LHCN-M2 (cell line): Measurements from ENCODE around the gene PUM2. TPM values are rescaled to one million over a fixed set of nuclear protein-coding genes. Genes with fewer than 3 reads are reported as not detected.
"Not testable (repeated sequence)": the region's sequence is repeated elsewhere in the genome, so short reads cannot be mapped to it uniquely, and the experiment has no call there.

Experiments used
- DNase-seq: peaks from one replicate; pipeline ENCODE4 v3.0.0-alpha.2; 2012; ENCODE audit warnings: low read depth
- total RNA-seq: library from RNA; depleted of rRNA; stranded (reverse); fragments of >200 nt; gene quantifications from 2 replicates; pipeline ENCODE4 v1.2.3, GENCODE V29; 2014

Gene PUM2
- total RNA-seq, 1 experiment from 2014 or later = 27.4 TPM

DNA sequence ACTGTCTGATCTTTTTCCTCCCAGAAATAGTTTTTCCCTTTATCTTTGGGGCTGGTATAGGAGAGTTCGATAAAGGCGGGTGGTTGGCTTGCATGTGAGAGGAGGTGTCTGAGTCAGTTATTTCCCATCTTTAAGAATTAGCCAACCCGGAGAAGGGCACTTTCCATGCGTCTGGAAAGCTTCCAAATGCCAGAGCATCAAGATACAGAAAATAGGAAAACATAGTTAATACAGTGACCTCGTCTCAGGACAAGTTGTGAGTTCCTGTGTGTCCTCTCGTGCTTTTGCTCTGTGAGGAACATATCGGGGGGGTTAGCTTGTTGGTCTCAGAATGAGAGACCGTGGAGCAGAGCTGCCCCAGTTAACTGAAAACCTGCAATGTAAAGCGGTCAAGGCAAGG is 18.7 kb upstream of the PUM2 start:
- DNase-seq = no peak

DNA sequence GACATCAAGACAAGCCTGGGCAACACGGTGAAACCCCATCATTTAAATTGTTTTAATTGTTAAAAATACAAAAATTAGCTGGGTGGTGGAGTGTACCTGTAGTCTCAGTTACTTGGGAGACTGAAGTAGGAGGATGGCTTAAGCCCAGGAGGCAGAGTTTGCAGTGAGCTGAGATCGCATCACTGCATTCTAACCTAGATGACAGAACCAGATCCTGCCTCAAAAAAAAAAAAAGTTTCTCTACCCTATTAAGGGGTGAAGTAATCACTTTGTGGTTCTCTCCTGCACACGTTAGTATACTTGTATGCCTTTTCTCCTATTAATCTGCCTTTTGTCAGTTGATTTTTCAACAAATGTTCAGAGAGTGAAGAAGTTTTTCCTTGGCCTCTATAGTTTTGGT is 18.1 kb upstream of the PUM2 start:
- DNase-seq = no peak

GRCh38 chr2:20367929-20368328 is 17.3 kb upstream of the PUM2 start:
- DNase-seq = not testable (repeated sequence)

DNA sequence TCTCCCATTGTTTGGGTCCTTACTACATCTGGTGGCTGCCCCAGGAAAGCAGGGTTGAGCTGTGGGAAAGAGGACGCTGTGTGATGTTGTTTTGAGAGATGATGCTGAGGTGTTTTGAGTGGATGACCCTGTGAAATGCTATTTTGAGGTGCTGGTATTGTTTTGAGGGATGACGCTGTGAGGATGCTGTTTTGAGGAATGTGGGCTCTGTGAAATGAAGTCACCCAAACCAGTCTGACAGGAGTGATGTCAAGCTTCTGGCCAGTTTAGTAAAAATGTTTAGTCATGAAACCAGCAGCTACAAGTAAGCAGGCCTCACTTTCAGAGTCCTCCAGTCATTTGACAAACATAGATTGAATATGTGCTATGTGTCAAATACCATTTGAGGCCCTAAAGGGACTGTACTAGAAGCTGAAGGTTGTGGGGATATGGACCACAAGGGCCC is 16.1 kb upstream of the PUM2 start:
- DNase-seq = no peak

GRCh38 chr2:20365249-20365817 is 14.7 kb upstream of the PUM2 start:
- DNase-seq = peak; percentile 71

GRCh38 chr2:20363578-20363977 is 12.9 kb upstream of the PUM2 start:
- no peak for DNase-seq

- DNase-seq = no peak
These were observed 12.2 kb upstream of the PUM2 start for GRCh38 chr2:20362701-20363435.

DNA sequence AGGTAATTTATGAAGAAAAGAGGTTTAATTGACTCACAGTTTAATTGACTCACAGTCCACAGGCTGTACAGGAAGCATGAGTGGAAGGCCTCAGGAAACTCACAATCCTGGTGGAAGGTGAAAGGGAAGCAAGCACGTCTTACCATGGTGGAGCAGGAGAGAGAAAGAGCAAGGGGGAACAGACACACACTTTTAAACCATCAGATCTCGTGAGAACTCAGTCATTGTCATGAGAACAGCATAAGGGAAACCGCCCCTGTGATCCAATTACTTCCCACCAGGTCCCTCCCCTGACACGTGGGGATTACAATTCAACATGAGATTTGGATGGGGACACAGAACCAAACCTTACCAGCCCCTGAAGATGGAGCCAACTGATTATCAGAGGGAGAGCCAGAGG is 11.2 kb upstream of the PUM2 start:
- no peak for DNase-seq

DNA sequence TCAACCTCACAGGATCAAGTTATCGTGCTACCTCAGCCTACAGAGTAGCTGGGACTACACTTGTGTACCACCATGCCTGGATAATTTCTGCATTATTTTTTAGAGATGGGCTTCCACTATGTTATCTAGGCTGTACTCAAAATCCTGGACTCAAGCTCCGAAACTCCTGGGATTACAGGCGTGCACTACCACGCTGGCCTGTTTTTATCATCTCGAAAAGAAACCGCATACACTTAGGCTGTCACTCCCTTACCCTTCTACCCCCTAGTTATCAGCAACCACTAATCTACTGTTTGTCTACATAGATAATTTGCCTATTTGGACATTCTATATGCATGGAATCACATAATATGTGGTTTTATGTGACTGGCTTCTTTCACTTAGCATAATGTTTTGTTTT is 8.5 kb upstream of the PUM2 start:
- DNase-seq = no peak

DNA sequence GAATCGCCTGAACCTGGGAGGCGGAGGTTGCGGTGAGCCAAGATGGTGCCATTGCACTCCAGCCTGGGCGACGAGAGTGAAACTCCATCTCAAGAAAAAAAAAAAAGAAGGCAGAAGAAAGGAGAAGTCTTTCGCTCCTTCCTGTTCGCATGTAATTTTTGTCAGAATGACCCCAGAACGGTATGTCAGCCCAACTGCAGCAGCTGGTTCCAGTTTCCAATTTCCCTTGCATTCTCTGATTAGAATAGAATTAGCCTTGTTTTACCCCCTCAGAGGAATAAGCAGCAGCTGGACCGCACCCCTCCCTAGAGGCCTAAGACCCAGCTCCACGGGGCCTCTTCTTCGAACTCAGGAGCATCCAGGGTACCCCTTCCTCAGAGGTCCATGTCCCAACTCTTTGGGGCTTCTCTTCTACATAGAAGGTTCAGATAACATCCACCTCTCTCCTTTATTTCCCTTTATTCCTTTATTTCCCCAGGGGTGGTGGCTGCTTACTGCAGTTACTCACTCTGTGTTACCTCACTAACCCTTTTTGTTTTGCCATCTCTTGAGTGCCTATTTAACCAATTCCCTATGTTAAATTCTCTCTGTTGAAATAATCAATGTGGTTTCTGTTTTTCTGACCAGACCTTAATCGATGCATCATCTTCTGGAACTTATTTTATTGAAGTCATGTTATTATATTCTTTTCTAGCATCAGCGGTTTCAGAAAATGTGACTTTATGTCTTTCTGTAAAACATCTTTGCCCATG is 7.2 kb upstream of the PUM2 start:
- DNase-seq = no peak

GRCh38 chr2:20356042-20356441 is 5.4 kb upstream of the PUM2 start:
- peak; percentile 91 for DNase-seq

- peak; percentile 80 for DNase-seq
These were observed 4.5 kb upstream of the PUM2 start for GRCh38 chr2:20355131-20355530.

GRCh38 chr2:20353241-20353992 is 2.8 kb upstream of the PUM2 start:
- no peak for DNase-seq

GRCh38 chr2:20352581-20353216 is 2.1 kb upstream of the PUM2 start:
- DNase-seq = no peak

DNA sequence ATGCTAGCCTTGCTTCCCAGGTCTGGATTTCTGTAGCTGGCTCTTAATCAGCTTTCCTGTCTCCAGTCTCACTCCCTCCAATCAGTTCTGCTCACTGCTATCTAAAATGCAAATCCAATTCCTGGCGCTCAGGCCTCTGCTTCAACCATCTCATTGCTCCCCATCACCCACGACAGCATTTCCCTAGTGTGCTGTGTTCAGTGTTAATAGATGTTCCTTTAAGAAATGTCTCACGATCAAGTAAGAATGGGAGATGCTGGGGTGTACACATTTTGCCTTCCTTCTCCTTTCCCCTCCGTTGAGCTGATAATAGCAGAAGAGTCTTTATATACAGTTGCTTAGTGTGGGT is 1.6 kb upstream of the PUM2 start:
- no peak for DNase-seq

DNA sequence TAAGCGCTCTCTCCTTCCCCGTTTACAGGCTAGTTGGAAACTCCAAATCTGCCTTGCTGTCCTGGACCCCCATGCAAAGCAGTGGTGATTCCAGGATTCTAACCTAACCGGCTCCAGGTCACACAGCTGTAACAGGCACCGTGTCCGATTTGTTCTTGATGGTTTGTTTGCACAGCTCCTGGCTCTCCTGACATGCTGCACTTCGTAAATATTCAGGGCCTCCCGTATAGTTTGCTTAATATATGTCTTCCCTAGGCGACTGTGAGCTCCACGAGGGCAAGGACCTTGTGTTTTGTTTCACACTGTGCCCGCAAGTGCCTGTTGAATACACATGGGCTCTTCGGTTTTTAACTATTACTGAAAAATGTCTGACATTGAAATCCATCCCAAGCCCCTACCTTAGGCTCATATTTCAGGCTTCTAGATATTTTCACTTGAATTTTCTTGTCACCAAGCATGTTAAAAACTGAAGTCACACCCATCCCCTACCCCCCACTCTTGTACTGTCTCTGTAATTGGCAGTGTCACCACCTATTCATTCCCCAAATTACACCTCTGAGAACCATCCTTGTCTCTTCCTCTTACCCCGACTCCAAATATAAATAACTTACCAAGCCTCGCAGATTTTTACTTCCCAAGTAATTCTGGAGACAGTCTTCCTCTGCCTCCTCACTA is 1.0 kb upstream of the PUM2 start:
- no peak for DNase-seq

GRCh38 chr2:20350041-20350712 is 467 bp downstream of the PUM2 start:
- peak; percentile 33 for DNase-seq

DNA sequence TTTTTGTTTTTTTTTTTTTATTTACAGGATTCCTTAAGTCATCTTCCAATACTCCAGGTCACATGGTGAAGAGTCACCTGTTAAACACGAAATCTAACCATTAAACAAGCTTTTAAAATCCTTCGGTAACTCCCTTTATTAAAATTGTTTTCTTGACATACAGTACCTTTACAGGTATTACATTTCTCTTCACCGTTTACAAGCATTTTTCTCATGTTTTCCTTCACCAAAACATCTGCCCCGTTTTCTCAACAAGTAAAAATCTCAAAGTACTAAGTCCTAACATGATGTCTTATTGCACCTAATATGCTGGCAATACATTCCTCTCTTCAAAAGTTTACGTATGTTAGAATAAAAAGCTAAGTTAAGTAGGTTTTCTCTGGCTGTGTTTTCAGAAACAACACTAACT is 1.1 kb downstream of the PUM2 start:
- no peak for DNase-seq

DNA sequence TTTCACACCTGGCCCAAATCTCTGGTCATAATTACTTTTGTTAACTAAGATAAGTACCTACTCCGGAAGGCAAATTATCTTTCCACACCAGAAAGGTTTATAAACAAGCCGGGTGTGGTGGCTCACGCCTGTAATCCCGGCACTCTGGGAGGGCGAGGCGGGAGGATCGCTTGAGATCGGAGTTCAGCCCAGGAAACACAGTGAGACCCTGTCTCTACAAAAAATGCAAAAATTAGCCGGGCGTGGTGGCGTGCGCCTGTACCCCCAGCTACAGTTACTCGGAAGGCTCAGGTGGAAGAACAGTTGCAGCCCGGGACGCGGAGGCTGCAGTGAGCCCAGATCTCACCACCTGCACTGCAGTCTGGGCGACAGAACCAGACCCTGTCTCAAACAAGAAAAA is 2.1 kb downstream of the PUM2 start:
- no peak for DNase-seq

DNA sequence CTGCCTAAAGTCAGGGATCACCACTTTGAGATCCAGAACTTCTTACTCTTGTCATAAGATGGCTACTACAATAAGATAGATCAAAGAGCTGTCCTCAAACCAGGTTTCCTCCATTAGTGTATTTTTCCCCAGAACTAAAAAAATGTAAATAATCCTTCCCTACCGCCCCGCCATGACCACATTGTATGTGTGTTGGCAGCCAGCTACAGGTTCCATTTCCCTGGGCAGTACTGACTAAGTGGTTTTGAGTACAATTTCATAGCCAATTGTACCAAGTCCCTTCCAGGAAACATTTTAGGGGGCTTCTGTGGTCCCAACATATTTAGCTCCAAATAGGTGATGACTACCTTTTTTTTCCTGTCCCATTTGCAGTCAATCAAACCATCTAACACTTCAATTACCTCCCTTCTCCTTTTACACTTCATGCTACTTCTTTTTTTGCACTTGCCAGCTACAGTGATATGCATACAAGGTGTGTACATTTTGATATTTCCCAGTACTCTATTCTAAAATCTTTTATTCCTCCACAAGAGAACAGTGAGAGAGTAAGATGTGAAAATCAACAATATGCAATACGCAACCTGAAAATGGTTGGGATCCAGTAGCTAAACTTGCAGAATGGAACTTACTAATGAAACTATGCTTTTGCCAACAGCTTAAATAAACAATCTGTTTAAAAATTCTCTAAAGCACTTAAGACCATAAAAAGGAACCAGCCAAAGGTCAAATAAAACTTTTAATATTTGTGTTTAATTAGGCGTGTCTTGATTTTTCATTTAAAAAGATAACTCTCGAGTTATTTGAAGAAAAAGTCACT is 3.9 kb downstream of the PUM2 start:
- DNase-seq = no peak
